Coronary artery (tissue), 2 donors: ENCODE measurements around the gene COL6A1.

Experiments
- DNase-seq: peaks from one replicate; pipeline ENCODE4 v3.0.0-alpha.2; 2017; ENCODE audit warnings: low spot score
- H3K27ac ChIP-seq, 2 donors: fragments of 200-600 bp; sonication (generic); one replicate each; pipeline ENCODE4 v1.5.1; 2016 to 2019
- H3K4me3 ChIP-seq: fragments of 200-600 bp; sonication (generic); 2 replicates; pipeline ENCODE4 v1.5.1; 2016; ENCODE audit warnings: mild to moderate bottlenecking, moderate library complexity
- CTCF ChIP-seq: fragments of 200-600 bp; sonication (generic); IDR thresholded peaks from one replicate; pipeline ENCODE4 v1.5.1; 2019; ENCODE audit warnings: antibody characterized with exemption

COL6A1 gene

GRCh38 chr21:46051379-46051770 is 69.8 kb downstream of the COL6A1 start:
- peak overlapping the region in 1 of 2 donors; percentile 99 for H3K27ac ChIP-seq
- H3K4me3 ChIP-seq = no peak overlapping the region
- no peak for TF ChIP-seq CTCF
- DNase-seq = no peak

- TF ChIP-seq CTCF = no peak
- Histone ChIP-seq H3K27ac (peak overlapping the region; percentile 60 to 99), H3K4me3 (no peak overlapping the region)
- DNase-seq = no peak
Observed at GRCh38 chr21:46051821-46052675, 70.5 kb downstream of the COL6A1 start.

GRCh38 chr21:46052703-46053651 is 71.4 kb downstream of the COL6A1 start:
- peak overlapping the region; percentile 57 for H3K4me3 ChIP-seq
- peak overlapping the region; percentile 75 to 99 for H3K27ac ChIP-seq
- peak; percentile 84 for DNase-seq
- no peak for TF ChIP-seq CTCF

- no peak for DNase-seq
- peak overlapping the region; percentile 94 to 99 for H3K27ac ChIP-seq
- no peak for TF ChIP-seq CTCF
- peak overlapping the region; percentile 46 for H3K4me3 ChIP-seq
Observed at GRCh38 chr21:46054031-46054430, 72.5 kb downstream of the COL6A1 start.

- TF ChIP-seq CTCF = no peak
- Histone ChIP-seq H3K27ac (peak overlapping the region; percentile 94 to 99), H3K4me3 (peak overlapping the region; percentile 46)
- no peak for DNase-seq
Observed at GRCh38 chr21:46054451-46054881, 72.9 kb downstream of the COL6A1 start.
